Mononuclear cell (primary cell): ENCODE measurements around the gene SLC38A11. TPM values are rescaled to one million over a fixed set of nuclear protein-coding genes. Genes with fewer than 3 reads are reported as not detected.
"Not testable (repeated sequence)": the region's sequence is repeated elsewhere in the genome, so short reads cannot be mapped to it uniquely, and the experiment has no call there.

ENCODE experiments used
- H3K27me3 ChIP-seq: 2 replicates; pipeline ENCODE4 v1.6.0; 2011; ENCODE audit warnings: low read length, control low read depth; ENCODE audit not compliant: insufficient read depth
- H3K4me1 ChIP-seq: 2 replicates; pipeline ENCODE4 v1.5.1; 2011; ENCODE audit warnings: mild to moderate bottlenecking, low read length, control low read depth; ENCODE audit not compliant: insufficient read depth
- H3K4me3 ChIP-seq: 2 replicates; pipeline ENCODE4 v1.5.1; 2011; ENCODE audit warnings: mild to moderate bottlenecking, low read length, moderate library complexity
- H3K9me3 ChIP-seq: 2 replicates; pipeline ENCODE4 v1.5.1; 2011; ENCODE audit warnings: low read depth, mild to moderate bottlenecking, control low read depth, low read length
- total RNA-seq: library from RNA; depleted of rRNA; stranded (reverse); fragments of >200 nt; gene quantifications from one replicate; pipeline ENCODE4 v1.2.3, GENCODE V29; 2012

The SLC38A11 gene
- total RNA-seq, 1 donor, result 4.3 TPM

DNA sequence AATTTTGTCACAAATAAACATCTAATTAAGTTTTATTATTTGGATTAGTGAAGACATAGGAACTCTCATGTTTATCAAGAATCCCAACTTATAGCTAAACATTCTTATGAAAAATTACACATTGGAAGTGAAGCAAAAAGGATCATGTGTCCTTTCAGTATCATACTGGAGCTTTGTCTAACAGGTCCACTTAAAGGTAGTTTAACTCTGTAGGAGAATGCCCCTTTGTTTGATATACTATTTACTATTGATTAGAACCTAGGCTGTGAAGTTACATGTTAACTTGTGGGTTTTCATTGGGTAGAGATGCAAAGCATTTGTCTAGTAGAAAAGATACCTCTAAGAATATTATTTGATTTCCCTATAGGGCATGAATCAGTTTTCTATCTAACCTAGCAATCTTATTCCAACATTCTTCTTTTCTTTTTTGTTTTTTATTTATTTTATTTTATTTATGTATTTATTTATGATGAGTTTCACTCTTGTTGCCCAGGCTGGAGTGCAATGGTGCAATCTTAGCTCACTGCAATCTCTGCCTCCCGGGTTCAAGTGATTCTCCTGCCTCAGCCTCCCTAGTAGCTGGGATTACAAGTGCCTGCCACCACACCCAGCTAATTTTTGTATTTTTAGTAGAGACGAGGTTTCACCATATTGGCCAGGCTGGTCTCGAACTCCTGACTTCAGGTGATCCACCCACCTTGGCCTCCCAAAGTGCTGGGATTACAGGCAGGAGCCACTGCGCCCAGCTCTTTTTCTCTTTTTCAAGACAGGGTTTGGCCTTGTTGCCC lies 95.2 kb downstream of the SLC38A11 start:
- H3K27me3 ChIP-seq, H3K4me3 ChIP-seq, H3K4me1 ChIP-seq, H3K9me3 ChIP-seq: not testable (repeated sequence)

DNA sequence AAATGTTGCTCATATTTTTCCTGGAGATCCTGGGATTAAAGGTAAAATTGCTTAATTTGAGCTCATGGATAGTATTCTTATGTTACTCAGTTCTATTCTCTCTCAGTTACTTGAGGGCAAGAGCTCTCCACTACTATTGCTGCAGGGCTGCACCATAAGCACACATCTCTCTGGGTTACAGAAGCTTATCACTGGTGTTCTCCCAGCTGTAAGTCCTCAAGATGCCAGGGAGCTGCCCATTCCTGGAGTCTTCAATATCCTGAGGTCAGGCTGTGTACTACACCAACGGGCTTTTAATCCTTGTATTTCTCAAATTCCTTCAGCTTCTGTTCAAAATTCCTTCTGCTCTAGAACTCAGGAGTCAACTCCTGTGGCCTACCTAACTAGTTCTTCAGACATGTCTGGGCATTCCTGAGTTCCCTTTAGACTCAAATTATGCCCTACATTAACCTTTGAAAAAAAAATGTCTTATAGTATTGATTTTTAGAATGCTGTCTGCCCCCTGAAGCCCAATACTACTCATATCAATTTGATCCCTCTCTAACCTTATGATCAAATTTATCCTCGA lies 96.0 kb downstream of the SLC38A11 start:
- no peaks in the 10 kb centered on the region for H3K27me3 ChIP-seq
- no peak overlapping the region for H3K4me3 ChIP-seq
- no peaks in the 10 kb centered on the region for H3K4me1 ChIP-seq
- no peaks in the 10 kb centered on the region for H3K9me3 ChIP-seq

DNA sequence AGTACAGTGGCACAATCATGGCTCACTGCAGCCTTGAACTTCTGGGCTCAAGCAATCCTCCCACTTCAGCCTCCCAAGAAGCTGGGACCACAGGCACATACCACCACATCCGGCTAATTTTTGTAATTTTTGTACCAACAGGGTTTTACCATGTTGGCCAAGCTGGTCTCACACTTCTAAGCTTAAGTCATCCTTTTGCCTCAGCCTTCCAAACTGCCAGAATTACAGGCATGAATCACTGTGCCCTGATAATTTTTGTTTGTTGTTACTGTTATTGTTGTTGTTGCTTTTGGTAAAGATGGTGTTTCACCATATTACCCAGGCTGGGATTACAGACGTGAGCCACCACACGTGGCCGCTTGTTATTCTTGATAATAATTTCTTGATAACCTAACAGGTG lies 103.2 kb downstream of the SLC38A11 start:
- Histone ChIP-seq H3K4me3 (no peak overlapping the region), H3K4me1 (no peaks in the 10 kb centered on the region)

DNA sequence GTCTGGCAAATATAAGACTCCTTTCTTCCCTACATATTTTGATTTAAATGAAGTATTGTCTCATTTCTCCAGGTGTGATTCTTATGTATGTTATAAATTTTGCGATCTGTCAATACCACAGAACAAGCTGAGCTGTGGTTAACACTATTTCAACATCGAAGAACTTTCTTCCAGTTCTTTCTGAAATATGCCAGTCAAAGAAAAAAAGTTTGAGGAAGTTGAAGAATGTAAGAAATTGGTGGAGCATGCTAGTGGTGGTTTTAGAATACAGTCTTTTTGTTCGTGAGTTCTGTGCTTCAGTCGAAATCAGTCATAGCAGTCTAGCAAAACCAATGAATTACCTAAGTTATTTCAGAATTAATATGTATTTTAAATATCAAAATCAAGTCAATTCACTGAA lies 105.1 kb downstream of the SLC38A11 start:
- H3K27me3 ChIP-seq, result no peaks in the 10 kb centered on the region
- no peaks in the 10 kb centered on the region for H3K4me1 ChIP-seq
- no peak overlapping the region for H3K4me3 ChIP-seq
- no peaks in the 10 kb centered on the region for H3K9me3 ChIP-seq

More for the DNA sequence above, 103.2 kb downstream of the SLC38A11 start:
- no peaks in the 10 kb centered on the region for H3K9me3 ChIP-seq
- H3K27me3 ChIP-seq, result no peaks in the 10 kb centered on the region

DNA sequence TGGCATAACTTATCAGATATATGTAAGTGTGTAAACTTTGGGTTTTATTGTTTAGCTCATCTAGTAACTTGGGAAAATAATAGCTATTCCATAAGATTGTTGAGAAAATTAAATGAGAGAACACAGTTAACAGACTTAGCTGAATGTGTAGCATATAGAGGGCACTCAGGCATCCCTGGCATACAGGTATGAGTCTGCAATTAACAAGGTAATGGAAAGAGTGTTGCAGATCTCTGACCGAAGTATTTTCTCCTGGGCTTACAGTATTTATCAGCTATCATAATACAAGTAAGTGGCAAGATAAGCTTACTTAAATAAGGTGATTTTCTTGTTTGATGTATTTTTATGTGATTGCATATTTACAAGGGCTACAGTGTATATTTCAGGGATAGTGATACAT lies 105.8 kb downstream of the SLC38A11 start:
- no peaks in the 10 kb centered on the region for H3K27me3 ChIP-seq
- no peaks in the 10 kb centered on the region for H3K4me1 ChIP-seq
- no peak overlapping the region for H3K4me3 ChIP-seq
- no peaks in the 10 kb centered on the region for H3K9me3 ChIP-seq

DNA sequence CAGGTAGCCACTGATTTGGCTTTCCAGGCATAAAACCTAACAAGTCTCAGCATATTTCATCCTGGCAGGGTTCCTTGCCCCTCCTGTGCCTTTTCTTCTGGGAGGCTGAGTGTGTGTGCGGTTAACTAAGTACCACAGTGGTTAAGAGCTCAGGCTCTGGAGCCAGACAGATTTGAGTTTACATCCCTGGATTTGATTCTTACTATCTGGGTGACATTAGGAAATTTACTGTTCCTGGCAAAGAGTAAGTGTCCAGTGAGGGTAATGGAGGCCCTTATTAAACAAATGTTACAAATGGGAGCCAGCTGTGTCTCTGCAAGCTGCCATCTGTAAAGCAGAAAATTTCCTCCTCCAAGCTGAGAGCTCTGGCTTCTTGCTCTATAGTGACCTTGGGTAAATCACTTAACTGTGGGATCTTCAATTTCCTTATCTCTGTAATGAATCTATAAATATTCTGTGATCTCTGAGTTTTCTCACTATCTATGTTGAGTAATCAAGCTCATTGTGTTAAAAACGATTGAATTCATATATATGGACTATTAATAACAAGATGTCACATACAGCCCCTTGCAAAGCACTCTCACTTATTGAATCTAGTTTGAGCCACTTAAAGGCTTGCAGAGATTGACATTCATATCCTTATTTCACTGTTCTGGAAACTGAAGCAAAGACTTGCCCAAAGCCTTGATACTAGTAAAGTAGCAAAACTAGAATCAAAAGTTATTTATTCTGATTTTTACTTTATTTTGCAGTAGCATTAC lies 107.2 kb downstream of the SLC38A11 start:
- H3K9me3 ChIP-seq, result no peaks in the 10 kb centered on the region
- H3K27me3 ChIP-seq, result no peaks in the 10 kb centered on the region
- H3K4me1 ChIP-seq, result no peaks in the 10 kb centered on the region
- no peak overlapping the region for H3K4me3 ChIP-seq

DNA sequence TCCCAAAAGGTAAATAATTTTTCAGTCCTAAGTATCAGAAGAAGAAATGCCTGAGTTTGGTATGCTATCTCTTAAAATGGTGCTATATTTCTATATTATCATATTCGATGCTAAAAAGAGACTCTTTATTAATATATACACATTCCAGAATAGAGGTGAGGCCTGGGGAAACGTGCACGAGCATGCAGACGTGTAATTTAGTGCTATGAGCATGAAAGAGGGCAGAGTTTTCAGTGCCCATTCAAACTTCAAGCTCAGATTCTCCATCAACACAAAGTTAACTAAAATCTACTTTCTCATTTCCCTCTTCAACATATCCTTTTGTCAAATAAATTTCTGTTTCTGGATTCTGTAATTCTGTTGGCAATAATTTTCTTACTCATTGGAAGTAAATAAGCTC lies 108.0 kb downstream of the SLC38A11 start:
- Histone ChIP-seq H3K9me3 (no peaks in the 10 kb centered on the region), H3K4me3 (no peak overlapping the region), H3K27me3 (peaks cover 7% of the 10 kb centered on the region), H3K4me1 (peaks cover under 1% of the 10 kb centered on the region)

DNA sequence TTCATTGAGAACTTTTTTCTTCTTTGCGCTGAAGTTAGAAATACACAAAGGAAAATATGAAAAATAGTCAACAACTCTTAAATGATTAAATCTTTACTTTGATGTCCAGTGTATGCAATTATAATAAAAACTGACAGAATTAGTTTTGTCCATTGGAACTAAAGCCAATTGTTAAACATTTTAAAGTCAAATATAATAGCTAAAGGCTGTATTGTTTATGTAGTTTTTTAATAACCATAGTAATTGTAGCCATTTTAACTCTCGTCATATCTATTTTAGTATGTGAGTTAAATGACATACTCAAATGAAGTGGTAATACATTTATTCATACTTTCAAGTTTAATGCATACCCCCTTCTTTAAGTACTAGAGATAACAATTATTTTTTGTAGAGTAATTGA lies 109.0 kb downstream of the SLC38A11 start:
- Histone ChIP-seq H3K4me1 (peaks cover 5% of the 10 kb centered on the region), H3K9me3 (no peaks in the 10 kb centered on the region), H3K4me3 (no peak overlapping the region), H3K27me3 (peaks cover 10% of the 10 kb centered on the region)

Other genes with a start within 250 kb of the SLC38A11 start
- 26.4 TPM for gene COBLL1, start 113.7 kb downstream of the SLC38A11 start, total RNA-seq
- gene SCN3A, start 248.5 kb upstream of the SLC38A11 start, total RNA-seq, result 3.3 TPM